Nephron progenitor cell (in vitro differentiated cells): ENCODE data around the gene ARRB2.

Source experiments
- DNase-seq: peaks from one replicate; pipeline ENCODE4 v3.0.0; 2021
- H3K27ac Mint-ChIP-seq: 2 replicates; pipeline ENCODE4 v1.8.0; 2021; ENCODE audit warnings: mild to moderate bottlenecking, moderate library complexity, mixed read lengths
- H3K27me3 Mint-ChIP-seq: 2 replicates; pipeline ENCODE4 v1.8.0; 2021; ENCODE audit warnings: mild to moderate bottlenecking, low read depth, mixed read lengths; ENCODE audit not compliant: poor library complexity
- H3K36me3 Mint-ChIP-seq: 2 replicates; pipeline ENCODE4 v1.8.0; 2021; ENCODE audit warnings: low read depth, mixed read lengths
- H3K4me1 Mint-ChIP-seq: 2 replicates; pipeline ENCODE4 v1.8.0; 2021; ENCODE audit warnings: mixed read lengths
- H3K4me3 Mint-ChIP-seq: 2 replicates; pipeline ENCODE4 v1.8.0; 2021; ENCODE audit warnings: mild to moderate bottlenecking, moderate library complexity, mixed read lengths
- H3K9me3 Mint-ChIP-seq: 2 replicates; pipeline ENCODE4 v1.8.0; 2021; ENCODE audit warnings: mild to moderate bottlenecking, moderate library complexity, mixed read lengths
- TF ChIP-seq, protein P1 (sequence below): fragments of 200-600 bp; sonication (generic); IDR thresholded peaks from 2 replicates; pipeline ENCODE4 v1.5.0; 2021; ENCODE audit warnings: antibody characterized with exemption

The ARRB2 gene

DNA sequence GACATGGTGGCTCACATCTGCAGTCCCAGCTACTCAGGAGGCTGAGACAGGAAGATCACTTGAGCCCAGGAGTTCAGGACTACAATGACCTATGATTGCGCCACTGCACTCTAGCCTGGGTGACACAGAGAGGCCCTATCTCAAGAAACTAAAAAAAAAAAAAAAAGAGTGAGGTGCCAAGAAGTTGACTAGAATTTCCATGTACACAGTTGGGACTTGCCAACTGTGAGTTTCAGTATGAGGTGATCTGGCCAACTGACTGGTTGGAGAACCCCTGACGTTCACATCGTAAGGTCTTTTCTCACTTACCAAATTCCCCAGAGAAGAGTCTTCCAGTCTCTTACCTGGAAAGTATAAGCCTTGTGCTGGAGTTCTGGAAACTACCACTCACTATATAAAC is 17.7 kb downstream of the ARRB2 start:
- H3K9me3 Mint-ChIP-seq, result peaks cover 5% of the 10 kb centered on the region
- H3K4me3 Mint-ChIP-seq, result no peak overlapping the region
- peaks cover 18% of the 10 kb centered on the region for H3K4me1 Mint-ChIP-seq
- TF ChIP-seq, protein P1, sequence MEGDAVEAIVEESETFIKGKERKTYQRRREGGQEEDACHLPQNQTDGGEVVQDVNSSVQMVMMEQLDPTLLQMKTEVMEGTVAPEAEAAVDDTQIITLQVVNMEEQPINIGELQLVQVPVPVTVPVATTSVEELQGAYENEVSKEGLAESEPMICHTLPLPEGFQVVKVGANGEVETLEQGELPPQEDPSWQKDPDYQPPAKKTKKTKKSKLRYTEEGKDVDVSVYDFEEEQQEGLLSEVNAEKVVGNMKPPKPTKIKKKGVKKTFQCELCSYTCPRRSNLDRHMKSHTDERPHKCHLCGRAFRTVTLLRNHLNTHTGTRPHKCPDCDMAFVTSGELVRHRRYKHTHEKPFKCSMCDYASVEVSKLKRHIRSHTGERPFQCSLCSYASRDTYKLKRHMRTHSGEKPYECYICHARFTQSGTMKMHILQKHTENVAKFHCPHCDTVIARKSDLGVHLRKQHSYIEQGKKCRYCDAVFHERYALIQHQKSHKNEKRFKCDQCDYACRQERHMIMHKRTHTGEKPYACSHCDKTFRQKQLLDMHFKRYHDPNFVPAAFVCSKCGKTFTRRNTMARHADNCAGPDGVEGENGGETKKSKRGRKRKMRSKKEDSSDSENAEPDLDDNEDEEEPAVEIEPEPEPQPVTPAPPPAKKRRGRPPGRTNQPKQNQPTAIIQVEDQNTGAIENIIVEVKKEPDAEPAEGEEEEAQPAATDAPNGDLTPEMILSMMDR, result no peak
- H3K27me3 Mint-ChIP-seq, result peaks cover 29% of the 10 kb centered on the region
- no peak overlapping the region for H3K27ac Mint-ChIP-seq
- H3K36me3 Mint-ChIP-seq, result no peaks in the 10 kb centered on the region
- no peak for DNase-seq

DNA sequence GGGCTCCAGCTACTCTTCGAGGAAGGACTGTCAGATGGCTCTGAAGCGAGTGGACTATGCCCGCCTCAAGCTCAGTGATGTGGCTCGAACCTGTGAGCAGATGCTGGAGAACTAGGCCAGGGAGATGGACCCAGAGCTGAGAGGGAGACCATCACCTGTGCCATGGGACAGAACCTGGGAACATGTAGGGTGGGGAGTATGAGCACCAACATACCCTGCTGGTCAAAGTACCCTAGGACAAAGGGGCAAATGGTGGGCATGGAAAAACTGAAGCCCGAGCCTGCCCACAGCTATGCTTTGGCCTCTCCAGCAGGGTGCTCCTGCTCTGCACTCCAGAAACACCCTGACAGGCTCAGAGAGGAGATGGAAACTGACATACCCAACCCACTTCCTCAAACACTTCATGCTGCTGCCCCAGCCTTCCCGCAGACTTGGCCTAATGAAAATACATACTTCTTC is 22.7 kb downstream of the ARRB2 start:
- Mint-ChIP-seq H3K27me3 (peaks cover 54% of the 10 kb centered on the region), H3K36me3 (no peaks in the 10 kb centered on the region), H3K4me1 (peaks cover 17% of the 10 kb centered on the region), H3K9me3 (no peaks in the 10 kb centered on the region), H3K27ac (no peak overlapping the region), H3K4me3 (no peak overlapping the region)
- TF ChIP-seq, protein P1, result no peak
- DNase-seq, result no peak

DNA sequence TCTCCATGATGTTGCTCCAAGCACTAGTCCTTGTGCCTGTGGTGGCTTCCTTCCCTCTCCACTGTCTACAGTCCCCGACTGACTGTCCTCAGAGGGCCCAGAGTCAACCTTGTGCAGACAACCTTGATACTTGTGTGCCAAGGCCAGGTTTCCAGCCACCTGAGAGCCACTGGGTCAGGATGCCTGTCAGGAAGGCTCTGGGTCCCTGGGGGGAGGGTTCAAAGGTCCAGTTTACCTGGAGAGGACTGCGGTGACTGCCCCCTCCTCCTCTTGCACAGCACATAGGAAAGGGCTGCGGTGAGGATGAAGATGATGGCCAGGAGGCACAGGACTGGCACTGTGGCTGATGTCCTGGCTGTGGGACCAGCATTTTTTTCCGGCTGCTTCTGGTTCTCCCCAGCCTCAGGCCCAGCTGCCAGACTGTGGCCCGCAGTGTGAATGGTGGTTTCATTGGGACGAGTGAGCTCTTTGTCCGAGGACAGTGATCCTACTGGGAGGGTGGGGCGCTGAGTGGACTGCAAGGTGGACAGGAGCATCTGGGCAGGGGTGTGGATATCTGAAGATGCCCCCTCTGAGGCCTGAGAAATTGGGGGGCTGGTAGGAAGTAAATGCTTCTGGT is 24.5 kb downstream of the ARRB2 start:
- no peaks in the 10 kb centered on the region for H3K36me3 Mint-ChIP-seq
- H3K4me3 Mint-ChIP-seq, result no peak overlapping the region
- H3K27me3 Mint-ChIP-seq, result peaks cover 66% of the 10 kb centered on the region
- H3K9me3 Mint-ChIP-seq, result no peaks in the 10 kb centered on the region
- peaks cover 25% of the 10 kb centered on the region for H3K4me1 Mint-ChIP-seq
- no peak for DNase-seq
- no peak overlapping the region for H3K27ac Mint-ChIP-seq
- TF ChIP-seq, protein P1, result no peak

DNA sequence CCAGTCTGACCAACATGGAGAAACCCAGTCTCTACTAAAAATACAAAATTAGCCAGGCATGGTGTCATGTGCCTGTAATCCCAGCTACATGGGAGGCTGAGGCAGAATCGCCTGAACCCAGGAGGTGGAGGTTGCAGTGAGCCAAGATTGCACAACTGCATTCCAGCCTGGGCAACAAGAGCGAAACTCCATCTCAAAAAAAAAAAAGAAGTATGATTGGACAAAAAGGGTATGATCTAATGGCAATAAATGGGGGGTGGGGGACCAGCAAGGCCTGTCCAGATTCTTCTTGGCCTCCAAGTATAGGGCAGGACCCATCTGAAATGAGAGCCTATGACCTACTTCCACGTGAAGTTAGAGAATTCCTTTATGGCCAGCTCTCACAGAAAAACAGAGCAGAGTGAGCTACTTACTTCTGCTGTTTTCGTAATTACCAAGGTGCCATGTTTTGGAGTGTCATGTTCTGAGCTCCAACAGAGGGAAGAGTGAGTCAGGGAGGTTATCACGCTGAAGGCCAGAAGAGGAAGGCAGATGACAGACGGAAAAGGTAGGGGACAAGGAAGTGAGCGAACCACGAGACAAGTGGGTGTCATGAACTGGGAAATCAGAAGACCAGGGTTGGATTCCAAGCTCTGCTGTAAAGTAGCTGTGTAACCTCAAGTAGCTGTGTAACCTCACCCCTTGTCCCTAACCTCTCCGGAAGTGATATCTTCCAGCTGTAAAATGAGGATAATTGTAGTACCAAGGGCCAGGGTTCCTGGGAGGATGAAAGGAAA is 25.6 kb downstream of the ARRB2 start:
- no peaks in the 10 kb centered on the region for H3K36me3 Mint-ChIP-seq
- no peak overlapping the region for H3K27ac Mint-ChIP-seq
- H3K9me3 Mint-ChIP-seq, result no peaks in the 10 kb centered on the region
- peaks cover 23% of the 10 kb centered on the region for H3K4me1 Mint-ChIP-seq
- no peak for DNase-seq
- H3K27me3 Mint-ChIP-seq, result peaks cover 77% of the 10 kb centered on the region
- TF ChIP-seq, protein P1, result no peak
- H3K4me3 Mint-ChIP-seq, result no peak overlapping the region

DNA sequence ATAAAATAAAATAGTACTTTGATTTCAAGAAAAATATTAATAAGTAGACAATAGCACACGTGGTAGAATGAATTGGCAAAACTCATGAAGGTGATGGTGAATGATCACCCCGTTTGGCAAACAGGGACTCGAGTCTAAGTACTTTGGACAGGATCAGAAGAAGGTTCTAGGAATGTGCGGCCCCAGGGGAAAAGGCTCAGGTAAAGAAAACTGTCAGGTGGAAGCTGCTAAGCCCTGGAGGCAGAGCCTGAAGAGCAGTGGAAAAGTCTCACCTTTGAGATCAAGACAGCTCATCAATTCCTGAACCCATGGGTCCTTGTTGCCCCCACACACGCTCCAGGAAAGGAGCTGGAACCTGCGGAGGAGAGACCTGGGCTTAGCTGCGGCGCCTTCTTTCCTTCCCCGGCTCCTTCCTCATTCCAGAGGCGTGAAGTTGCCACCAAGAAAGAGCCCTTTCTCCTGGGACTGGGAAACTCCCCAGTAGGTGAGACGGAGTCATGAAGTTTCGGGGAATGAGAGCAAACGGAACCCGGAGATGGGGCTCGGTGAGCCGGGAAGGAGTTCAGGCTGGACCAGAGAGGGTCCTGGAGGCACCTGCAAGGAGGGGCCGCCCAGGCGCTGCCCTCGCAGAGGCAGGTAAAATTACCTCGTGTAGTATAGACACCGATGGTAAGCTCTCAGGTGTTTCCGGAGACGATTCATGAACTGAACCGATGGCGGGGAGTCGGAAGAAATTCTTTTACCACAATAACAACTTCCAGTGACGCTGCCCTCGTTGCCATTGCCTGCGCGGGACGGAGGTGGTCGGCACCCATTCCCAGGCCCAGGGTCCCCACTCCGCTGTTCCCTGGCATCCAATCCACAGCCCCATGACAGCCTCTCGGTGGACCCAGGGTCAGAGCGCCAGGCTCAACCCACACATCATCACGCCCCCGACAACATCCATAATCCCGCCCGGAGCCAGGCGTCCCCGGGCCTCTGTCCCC is 28.0 kb downstream of the ARRB2 start:
- no peak overlapping the region for H3K27ac Mint-ChIP-seq
- no peaks in the 10 kb centered on the region for H3K36me3 Mint-ChIP-seq
- H3K9me3 Mint-ChIP-seq, result no peaks in the 10 kb centered on the region
- TF ChIP-seq, protein P1, result no peak
- no peak for DNase-seq
- peak overlapping the region; percentile 77 for H3K4me3 Mint-ChIP-seq
- H3K4me1 Mint-ChIP-seq, result peaks cover 19% of the 10 kb centered on the region
- peaks cover 98% of the 10 kb centered on the region for H3K27me3 Mint-ChIP-seq
